ENCODE results near the gene VAV1. TPM values are rescaled to one million over a fixed set of nuclear protein-coding genes. Genes with fewer than 3 reads are reported as not detected.

The VAV1 gene
- total and polyA plus RNA-seq, 9 of the 15 experiments (the other 6 are each of a cell fraction or from before 2014, with no cell fraction given): 0.46 to 20.1 (median 11.1) TPM

DNA sequence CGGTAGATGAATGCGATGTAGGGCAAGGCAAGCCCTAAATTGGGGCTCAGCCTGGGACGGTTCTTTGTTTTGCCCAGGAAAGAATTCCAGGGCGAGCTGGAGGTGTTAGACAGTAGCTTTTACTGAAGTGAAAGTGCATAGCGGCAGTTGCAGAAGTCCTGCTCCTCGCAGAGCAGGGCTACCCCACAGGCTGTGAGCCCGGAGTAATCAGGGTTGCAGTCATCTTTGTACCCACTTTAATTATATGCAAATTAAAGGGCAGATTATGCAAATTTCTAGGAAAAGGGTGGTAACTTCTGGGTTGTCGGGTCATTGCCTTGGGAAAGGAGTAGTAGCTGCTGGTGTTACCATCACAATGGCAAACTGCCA, 30.5 kb downstream of the VAV1 start:
- WGBS (ENCODE audit: insufficient coverage, low coverage, missing lambda C conversion rate): 83% methylated on average over 7 of the region's 8 CpGs
- no peaks in the 10 kb centered on the region for H3K36me3 ChIP-seq (ENCODE audit: control insufficient read depth, insufficient read depth, low read length)
- H3K79me2 ChIP-seq (ENCODE audit: control insufficient read depth, insufficient read depth, low read length): peaks cover 4% of the 10 kb centered on the region; the same call in 1 of the 3 replicates
- H3K27ac ChIP-seq (ENCODE audit: extremely low read depth, low read depth, low read length): no peak overlapping the region; the same call in 2 of the 3 replicates
- in situ Hi-C loops (cut with MboI): no loop called here
- DNase-seq (ENCODE audit: extremely low read depth in 1 of 4, low spot score in 3 of 4): no peak
- no peak overlapping the region for H3K9ac ChIP-seq (ENCODE audit: insufficient read depth in 1 of 2, low read depth in 2 of 2, low read length in 2 of 2)
- H3K4me2 ChIP-seq (ENCODE audit: insufficient read depth, low read length): no peak overlapping the region
- no TSS peak for BruUV-seq (replicated peaks)
- ChIA-PET POLR2A (interaction anchor here (0.9 kb wide), 1 partner anchor 9 kb away, joined by 3 read pairs; no protein-coding TSS in a partner anchor), CTCF (ENCODE audit: low intra/inter-chr PET ratio) (no interaction called here)
- TF ChIP-seq ADNP (tag; IDR thresholded peaks at IDR 0.05) (0 out of 2 replicates have a peak, but pooled peaks have one; percentile 2), SNAPC5 (CRISPR knock-in tag; IDR thresholded peaks at IDR 0.05) (no peak)
- H3K9me1 ChIP-seq (ENCODE audit: control insufficient read depth, insufficient read depth, low read length): no peaks in the 10 kb centered on the region
- H3K4me3 ChIP-seq: no peak overlapping the region
- H3K9me3 ChIP-seq (replicated peaks; ENCODE audit: control insufficient read depth, insufficient read depth, low read depth, low read length): no peaks in the 10 kb centered on the region
- H3K4me1 ChIP-seq (replicated peaks in 1 of 2; ENCODE audit: control insufficient read depth in 2 of 2, insufficient read depth in 2 of 2, low read length in 2 of 2): peaks cover 17 to 20% of the 10 kb centered on the region in 2 experiments
- intact Hi-C loops (cut with micrococcal nuclease): no loop called here
- H2AFZ ChIP-seq (ENCODE audit: low read depth, low read length): no peak overlapping the region
- no peaks in the 10 kb centered on the region for H4K20me1 ChIP-seq (replicated peaks; ENCODE audit: control insufficient read depth, insufficient read depth, low read length)
- H3K27me3 ChIP-seq (ENCODE audit: control insufficient read depth in 2 of 2, insufficient read depth in 2 of 2, low read length in 2 of 2): no peaks in the 10 kb centered on the region
- ATAC-seq: no peak
- FAIRE-seq: no peak

- POLR2A ChIA-PET: interaction anchor here (0.7 to 1.4 kb wide), 2 partner anchors 9 to 274 kb away, joined by 3 read pairs; no protein-coding TSS in a partner anchor
- in situ Hi-C loops (cut with MboI): no loop called here
- Histone ChIP-seq H2AFZ (ENCODE audit: low read depth, low read length) (no peak overlapping the region), H3K27me3 (ENCODE audit: control insufficient read depth in 2 of 2, insufficient read depth in 2 of 2, low read length in 2 of 2) (no peaks in the 10 kb centered on the region), H3K27ac (ENCODE audit: extremely low read depth, low read depth, low read length) (no peak overlapping the region), H3K4me1 (replicated peaks in 1 of 2; ENCODE audit: control insufficient read depth in 2 of 2, insufficient read depth in 2 of 2, low read length in 2 of 2) (peaks cover 8 to 15% of the 10 kb centered on the region in 2 experiments), H4K20me1 (replicated peaks; ENCODE audit: control insufficient read depth, insufficient read depth, low read length) (no peaks in the 10 kb centered on the region), H3K4me2 (ENCODE audit: insufficient read depth, low read length) (no peak overlapping the region), H3K4me3 (no peak overlapping the region), H3K79me2 (ENCODE audit: control insufficient read depth, insufficient read depth, low read length) (peaks cover 4% of the 10 kb centered on the region; the same call in 1 of the 3 replicates), H3K36me3 (ENCODE audit: control insufficient read depth, insufficient read depth, low read length) (no peaks in the 10 kb centered on the region), H3K9me3 (replicated peaks; ENCODE audit: control insufficient read depth, insufficient read depth, low read depth, low read length) (peaks cover 4% of the 10 kb centered on the region; the same call in 1 of the 2 replicates), H3K9me1 (ENCODE audit: control insufficient read depth, insufficient read depth, low read length) (no peaks in the 10 kb centered on the region), H3K9ac (ENCODE audit: insufficient read depth in 1 of 2, low read depth in 2 of 2, low read length in 2 of 2) (no peak overlapping the region)
- WGBS (ENCODE audit: insufficient coverage, low coverage, missing lambda C conversion rate): 14% methylated on average over 4 of the region's 4 CpGs
- CTCF ChIA-PET (ENCODE audit: low intra/inter-chr PET ratio): no interaction called here
- no TSS peak for BruUV-seq (replicated peaks)
- ATAC-seq (peak; percentile 100), FAIRE-seq (peak; percentile 86), DNase-seq (ENCODE audit: extremely low read depth in 1 of 4, low spot score in 3 of 4) (peak; percentile 57 to 76 (median 60))
- intact Hi-C loops (cut with micrococcal nuclease): no loop called here
- TF ChIP-seq ZNF165 (CRISPR knock-in tag; IDR thresholded peaks at IDR 0.05; ENCODE audit: borderline replicate concordance): no peak
- TF ChIP-seq, protein P1, sequence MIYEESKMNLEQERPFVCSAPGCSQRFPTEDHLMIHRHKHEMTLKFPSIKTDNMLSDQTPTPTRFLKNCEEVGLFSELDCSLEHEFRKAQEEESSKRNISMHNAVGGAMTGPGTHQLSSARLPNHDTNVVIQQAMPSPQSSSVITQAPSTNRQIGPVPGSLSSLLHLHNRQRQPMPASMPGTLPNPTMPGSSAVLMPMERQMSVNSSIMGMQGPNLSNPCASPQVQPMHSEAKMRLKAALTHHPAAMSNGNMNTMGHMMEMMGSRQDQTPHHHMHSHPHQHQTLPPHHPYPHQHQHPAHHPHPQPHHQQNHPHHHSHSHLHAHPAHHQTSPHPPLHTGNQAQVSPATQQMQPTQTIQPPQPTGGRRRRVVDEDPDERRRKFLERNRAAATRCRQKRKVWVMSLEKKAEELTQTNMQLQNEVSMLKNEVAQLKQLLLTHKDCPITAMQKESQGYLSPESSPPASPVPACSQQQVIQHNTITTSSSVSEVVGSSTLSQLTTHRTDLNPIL (CRISPR knock-in tag; IDR thresholded peaks at IDR 0.05): no peak
- TF ChIP-seq IRF2 (CRISPR knock-in tag; IDR thresholded peaks at IDR 0.05): no peak
- no peak for TF ChIP-seq ZKSCAN8 (CRISPR knock-in tag; IDR thresholded peaks at IDR 0.05)
- no peak for TF ChIP-seq DMBX1 (CRISPR knock-in tag; IDR thresholded peaks at IDR 0.05; ENCODE audit: borderline replicate concordance)
- no peak for TF ChIP-seq ZBTB26 (CRISPR knock-in tag; IDR thresholded peaks at IDR 0.05)
- TF ChIP-seq SUPT5H (IDR thresholded peaks at IDR 0.05): no peak
- no peak for TF ChIP-seq KLF1 (tag; IDR thresholded peaks at IDR 0.05)
- no peak for TF ChIP-seq RAD21 (CRISPR knock-in tag; conservative IDR thresholded peaks at IDR 0.05 in 1 of 2, IDR thresholded peaks at IDR 0.05 in 1 of 2)
- no peak for TF ChIP-seq STAT5B (CRISPR knock-in tag; IDR thresholded peaks at IDR 0.05)
Observed at GRCh38 chr19:6806488-6806887, 34.0 kb downstream of the VAV1 start.

Measured in K562 (cell line).